ENCODE measurements around the gene ABHD2.

DNA sequence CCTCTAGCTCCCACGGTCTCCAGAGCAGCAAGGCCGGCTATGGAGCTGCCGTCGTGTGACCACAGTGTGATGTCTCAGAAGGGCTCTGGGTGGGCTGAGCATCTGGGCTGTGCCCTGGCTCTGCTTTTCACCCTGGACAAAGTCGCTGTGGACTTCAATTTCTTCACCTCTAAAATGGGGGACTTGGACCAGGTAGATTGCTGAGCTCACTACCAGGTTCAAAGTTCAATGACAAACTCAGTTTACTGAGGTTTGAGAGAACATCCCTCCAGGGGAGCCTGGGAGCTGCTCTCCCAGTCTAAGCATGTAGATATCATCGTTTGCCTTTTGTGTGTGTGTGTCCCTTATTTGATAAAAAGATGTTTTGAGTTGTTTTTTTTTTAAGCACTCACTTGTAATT, 108.0 kb downstream of the ABHD2 start:
- TF ChIP-seq, protein P1, sequence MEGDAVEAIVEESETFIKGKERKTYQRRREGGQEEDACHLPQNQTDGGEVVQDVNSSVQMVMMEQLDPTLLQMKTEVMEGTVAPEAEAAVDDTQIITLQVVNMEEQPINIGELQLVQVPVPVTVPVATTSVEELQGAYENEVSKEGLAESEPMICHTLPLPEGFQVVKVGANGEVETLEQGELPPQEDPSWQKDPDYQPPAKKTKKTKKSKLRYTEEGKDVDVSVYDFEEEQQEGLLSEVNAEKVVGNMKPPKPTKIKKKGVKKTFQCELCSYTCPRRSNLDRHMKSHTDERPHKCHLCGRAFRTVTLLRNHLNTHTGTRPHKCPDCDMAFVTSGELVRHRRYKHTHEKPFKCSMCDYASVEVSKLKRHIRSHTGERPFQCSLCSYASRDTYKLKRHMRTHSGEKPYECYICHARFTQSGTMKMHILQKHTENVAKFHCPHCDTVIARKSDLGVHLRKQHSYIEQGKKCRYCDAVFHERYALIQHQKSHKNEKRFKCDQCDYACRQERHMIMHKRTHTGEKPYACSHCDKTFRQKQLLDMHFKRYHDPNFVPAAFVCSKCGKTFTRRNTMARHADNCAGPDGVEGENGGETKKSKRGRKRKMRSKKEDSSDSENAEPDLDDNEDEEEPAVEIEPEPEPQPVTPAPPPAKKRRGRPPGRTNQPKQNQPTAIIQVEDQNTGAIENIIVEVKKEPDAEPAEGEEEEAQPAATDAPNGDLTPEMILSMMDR (IDR thresholded peaks at IDR 0.05): no peak
- TF ChIP-seq EP300 (IDR thresholded peaks at IDR 0.05): no peak
- no peak for TF ChIP-seq POLR2A (IDR thresholded peaks at IDR 0.05)

Measured in tibial nerve (tissue), 4 donors.